Memory B cell (primary cell): ENCODE results near the gene MDFIC.
A peak's percentile ranks its signal among the peaks of the same experiment; 100 is the strongest.
"Not testable (repeated sequence)": the region's sequence is repeated elsewhere in the genome, so short reads cannot be mapped to it uniquely, and the experiment has no call there.

Experiments
- ATAC-seq: fragments of 150-1000 bp; cut with Tn5 transposase; 2 replicates; pipeline ENCODE4 v1.10.0; 2021; ENCODE audit warnings: low read depth, mild to moderate bottlenecking, moderate library complexity
- DNase-seq, 2 donors: peaks; one replicate each; pipeline ENCODE4 v3.0.0; 2022; ENCODE audit warnings: low spot score in 2 of 2
- H3K27ac Mint-ChIP-seq: one replicate; pipeline ENCODE4 v1.8.0; 2022; ENCODE audit warnings: mild to moderate bottlenecking, moderate library complexity, mixed read lengths
- H3K27me3 Mint-ChIP-seq: one replicate; pipeline ENCODE4 v1.8.0; 2022; ENCODE audit warnings: mixed read lengths
- H3K36me3 Mint-ChIP-seq: one replicate; pipeline ENCODE4 v1.8.0; 2022; ENCODE audit warnings: mild to moderate bottlenecking, mixed read lengths
- H3K4me1 Mint-ChIP-seq: one replicate; pipeline ENCODE4 v1.8.0; 2022; ENCODE audit warnings: mixed read lengths
- H3K4me3 Mint-ChIP-seq: one replicate; pipeline ENCODE4 v1.8.0; 2022; ENCODE audit warnings: mild to moderate bottlenecking, moderate library complexity, mixed read lengths
- H3K9me3 Mint-ChIP-seq: one replicate; pipeline ENCODE4 v1.8.0; 2022; ENCODE audit warnings: mixed read lengths

MDFIC gene, protein sequence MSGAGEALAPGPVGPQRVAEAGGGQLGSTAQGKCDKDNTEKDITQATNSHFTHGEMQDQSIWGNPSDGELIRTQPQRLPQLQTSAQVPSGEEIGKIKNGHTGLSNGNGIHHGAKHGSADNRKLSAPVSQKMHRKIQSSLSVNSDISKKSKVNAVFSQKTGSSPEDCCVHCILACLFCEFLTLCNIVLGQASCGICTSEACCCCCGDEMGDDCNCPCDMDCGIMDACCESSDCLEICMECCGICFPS

DNA sequence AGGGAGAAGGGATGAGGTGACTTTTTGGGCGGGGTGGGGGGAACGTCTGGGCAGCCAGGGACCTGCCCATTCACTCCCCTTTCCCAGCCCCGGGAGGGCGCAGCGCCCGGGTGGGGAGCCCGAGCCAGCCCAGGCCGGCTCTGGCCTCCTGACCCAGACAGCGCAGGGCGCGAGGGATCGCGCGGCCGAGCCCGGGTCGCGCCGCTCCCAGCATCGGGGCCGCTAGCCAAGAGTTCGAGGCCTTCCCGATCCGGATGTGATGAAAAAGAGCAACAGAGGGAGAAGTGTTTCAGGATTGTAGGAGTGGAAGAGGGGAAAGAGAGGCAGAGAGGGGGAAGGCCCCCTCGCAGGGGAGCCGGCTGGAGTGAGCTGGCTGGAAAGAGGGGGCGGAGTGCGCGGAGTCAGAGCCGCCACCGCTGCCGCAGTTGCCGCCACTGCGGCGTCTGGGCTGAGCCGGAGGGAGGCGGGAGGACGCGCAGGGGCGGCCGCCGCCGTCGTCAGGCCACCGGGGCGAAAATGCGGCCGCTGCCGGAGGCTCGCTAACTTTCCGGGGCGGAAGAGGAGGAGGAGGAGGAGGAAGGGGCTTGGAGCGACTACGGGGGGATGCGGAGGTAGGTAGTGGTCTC, at the start of gene MDFIC:
TSS of gene MDFIC (plus strand) at position 69 of the 626 bp plus-strand sequence. CDS start 940 bp downstream, outside the sequence.
- H3K4me3 Mint-ChIP-seq, result peak within 1 kb of the TSS; percentile 99
- peaks cover 34% of the 10 kb centered on the region for H3K4me1 Mint-ChIP-seq
- H3K27ac Mint-ChIP-seq, result peak within 1 kb of the TSS; percentile 94
- peak; percentile 32 to 58 for DNase-seq
- no peaks in the 10 kb centered on the region for H3K9me3 Mint-ChIP-seq
- ATAC-seq, result peak; percentile 68
- peaks cover 1% of the 10 kb centered on the region for H3K36me3 Mint-ChIP-seq
- H3K27me3 Mint-ChIP-seq, result no peaks in the 10 kb centered on the region

DNA sequence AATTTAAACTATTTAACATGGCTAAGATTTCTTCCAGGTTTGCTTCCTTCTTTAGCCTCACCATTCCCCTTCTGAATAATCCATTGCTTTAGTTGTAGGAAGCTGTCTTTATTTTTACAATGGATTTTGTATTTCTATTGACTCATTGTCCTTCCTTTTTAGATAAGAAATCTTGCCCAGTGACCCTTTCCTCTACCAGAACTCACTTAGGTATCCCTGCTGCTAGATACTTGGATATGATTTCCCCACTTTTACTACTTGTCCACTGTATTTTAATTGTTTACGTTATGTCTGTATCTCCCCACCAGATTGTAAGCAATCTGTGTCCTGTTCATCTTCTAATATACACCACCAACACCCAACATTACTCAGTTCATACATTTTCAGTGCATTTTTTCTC, 47.7 kb upstream of the MDFIC start:
- H3K36me3 Mint-ChIP-seq, result no peaks in the 10 kb centered on the region
- no peak overlapping the region for H3K4me3 Mint-ChIP-seq
- no peak overlapping the region for H3K27ac Mint-ChIP-seq
- DNase-seq (no peak), ATAC-seq (no peak)
- no peaks in the 10 kb centered on the region for H3K9me3 Mint-ChIP-seq
- no peaks in the 10 kb centered on the region for H3K4me1 Mint-ChIP-seq
- no peaks in the 10 kb centered on the region for H3K27me3 Mint-ChIP-seq

DNA sequence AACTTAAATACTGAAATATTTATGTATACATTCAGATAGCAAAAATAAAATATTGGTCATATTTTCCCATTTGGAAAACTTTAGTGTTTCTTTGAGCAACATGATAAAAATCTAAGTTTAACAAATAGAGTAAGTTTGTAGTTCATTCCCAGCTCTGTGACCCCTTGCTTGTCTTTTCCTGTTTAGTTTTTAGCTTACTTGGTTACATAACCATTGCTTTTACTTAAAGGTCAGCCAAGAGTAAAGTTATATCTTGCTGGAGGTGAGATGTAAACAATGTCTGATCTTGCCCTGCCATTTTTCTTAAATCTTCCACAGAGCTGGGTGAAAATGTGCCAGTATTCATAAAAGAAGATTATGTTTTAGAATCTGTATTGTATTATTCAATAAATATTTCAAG, 46.7 kb upstream of the MDFIC start:
- H3K27ac Mint-ChIP-seq, result no peak overlapping the region
- ATAC-seq, result no peak
- H3K4me1 Mint-ChIP-seq, result no peaks in the 10 kb centered on the region
- H3K27me3 Mint-ChIP-seq, result no peaks in the 10 kb centered on the region
- no peak overlapping the region for H3K4me3 Mint-ChIP-seq
- no peak for DNase-seq
- no peaks in the 10 kb centered on the region for H3K36me3 Mint-ChIP-seq
- H3K9me3 Mint-ChIP-seq, result peaks cover 4% of the 10 kb centered on the region

DNA sequence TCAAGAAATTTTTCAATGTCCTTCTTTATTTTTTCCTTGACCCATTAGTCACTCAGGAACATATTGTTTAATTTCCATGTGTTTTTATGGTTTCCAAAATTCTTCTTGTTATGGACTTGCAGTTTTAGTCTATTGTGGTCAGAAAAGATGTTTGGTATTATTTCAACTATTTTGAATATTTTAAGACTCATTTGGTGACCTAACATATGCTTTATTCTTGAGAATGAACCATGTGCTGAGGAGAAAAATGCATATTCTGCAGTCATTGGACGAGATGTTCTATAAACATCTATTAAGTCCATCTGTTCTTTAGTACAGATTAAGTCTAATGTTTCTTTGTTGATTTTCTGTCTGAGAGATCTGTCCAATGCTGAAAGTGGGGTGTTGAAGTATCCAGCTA, 42.3 kb upstream of the MDFIC start:
- no peak for ATAC-seq
- Mint-ChIP-seq H3K27ac (no peak overlapping the region), H3K4me3 (no peak overlapping the region), H3K36me3 (peaks cover 6% of the 10 kb centered on the region), H3K4me1 (no peaks in the 10 kb centered on the region), H3K27me3 (no peaks in the 10 kb centered on the region), H3K9me3 (peaks cover 11% of the 10 kb centered on the region)
- no peak for DNase-seq

DNA sequence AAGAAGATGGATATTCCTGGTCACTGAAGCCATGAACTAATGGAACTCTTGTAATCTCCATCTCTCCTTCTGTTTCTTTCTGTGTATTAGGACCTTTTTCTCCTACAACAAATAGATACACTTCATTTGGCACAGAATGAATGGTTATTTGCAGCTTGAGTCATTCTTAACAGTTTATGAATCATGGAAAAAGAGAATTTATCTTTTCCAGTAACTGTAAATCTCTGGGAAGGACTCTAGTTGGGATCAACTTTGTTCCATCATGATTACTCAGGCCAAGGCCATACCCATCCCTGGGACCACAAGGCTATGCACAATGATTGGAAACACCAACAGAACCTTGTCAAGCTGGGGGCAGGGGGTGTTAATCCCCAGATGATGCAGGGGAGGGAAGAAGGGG, 36.1 kb upstream of the MDFIC start:
- Mint-ChIP-seq H3K9me3 (peaks cover 6% of the 10 kb centered on the region), H3K27me3 (no peaks in the 10 kb centered on the region), H3K36me3 (peaks cover 5% of the 10 kb centered on the region), H3K27ac (no peak overlapping the region), H3K4me3 (no peak overlapping the region), H3K4me1 (no peaks in the 10 kb centered on the region)
- DNase-seq (no peak), ATAC-seq (no peak)

DNA sequence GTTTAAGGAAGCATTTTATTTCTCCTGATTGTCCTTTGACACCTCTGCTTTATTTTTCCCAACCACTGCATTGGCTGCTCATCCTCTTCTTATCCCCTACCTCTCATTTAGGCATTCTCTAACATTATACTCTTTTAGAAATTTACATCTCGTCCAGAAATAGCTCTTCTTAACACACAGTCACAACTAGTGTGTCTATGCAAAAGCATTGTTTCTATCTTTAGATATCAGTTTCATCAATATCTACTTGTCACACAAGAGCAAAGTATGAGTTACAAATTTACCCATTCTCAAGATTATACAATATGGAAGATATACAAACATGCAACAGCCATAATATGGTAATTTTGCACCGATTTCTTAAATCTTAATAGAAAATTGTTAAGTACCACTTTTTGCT, 35.7 kb upstream of the MDFIC start:
- Mint-ChIP-seq H3K9me3 (peaks cover 3% of the 10 kb centered on the region), H3K27me3 (no peaks in the 10 kb centered on the region), H3K36me3 (peaks cover under 1% of the 10 kb centered on the region), H3K4me1 (no peaks in the 10 kb centered on the region), H3K27ac (no peak overlapping the region), H3K4me3 (no peak overlapping the region)
- DNase-seq (no peak), ATAC-seq (no peak)

DNA sequence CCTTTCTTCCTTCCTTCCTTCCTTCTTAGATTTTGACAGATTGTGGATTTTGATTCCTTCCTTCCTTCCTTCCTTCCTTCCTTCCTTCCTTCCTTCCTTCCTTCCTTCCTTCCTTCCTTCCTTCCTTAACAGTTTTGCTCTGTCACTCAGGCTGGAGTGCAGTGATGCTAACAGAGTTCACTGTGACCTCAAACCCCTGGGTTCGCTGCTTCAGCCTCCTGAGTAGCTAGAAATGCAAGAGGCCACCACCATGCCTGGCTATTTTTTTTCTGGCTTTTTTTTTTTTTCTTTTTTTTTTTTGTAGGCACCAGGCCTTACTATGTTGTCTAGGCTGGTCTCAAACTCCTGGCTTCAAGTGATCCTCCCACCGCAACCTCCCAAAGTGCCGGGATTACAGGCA, 32.8 kb upstream of the MDFIC start:
- H3K36me3 Mint-ChIP-seq, DNase-seq, H3K4me1 Mint-ChIP-seq, H3K9me3 Mint-ChIP-seq, H3K4me3 Mint-ChIP-seq, H3K27me3 Mint-ChIP-seq, ATAC-seq: not testable (repeated sequence)
- peak overlapping the region; percentile 9 for H3K27ac Mint-ChIP-seq

DNA sequence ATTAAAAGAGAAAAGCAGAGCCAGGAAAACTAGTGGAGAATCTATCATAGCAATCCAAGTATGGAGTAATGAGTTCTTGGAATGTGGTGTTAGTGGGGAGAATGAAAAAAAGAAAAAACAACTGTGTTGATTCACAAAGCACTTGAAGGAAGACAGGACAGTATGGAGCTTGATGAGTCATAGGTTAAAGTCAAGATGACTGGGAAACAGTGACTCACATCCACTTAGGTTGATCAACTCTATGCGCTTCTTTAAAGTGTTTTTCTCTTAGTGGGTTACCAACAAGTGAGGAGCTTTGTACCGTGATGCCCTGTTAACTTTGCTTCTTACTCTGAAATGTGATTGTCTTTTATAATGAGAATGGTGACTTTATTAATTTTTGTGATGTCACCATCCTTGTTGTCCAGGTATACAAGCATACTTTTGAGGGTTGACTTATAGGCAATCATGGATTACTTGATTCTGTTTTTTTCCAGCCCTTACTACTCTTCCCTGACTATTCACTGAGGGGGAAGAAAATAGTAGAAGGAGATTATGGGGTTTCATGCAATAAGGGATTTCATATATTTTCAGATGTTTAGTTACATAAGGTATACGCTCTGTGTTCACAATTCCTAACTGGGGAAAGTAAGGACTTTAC, 32.1 kb upstream of the MDFIC start:
- DNase-seq, result no peak
- no peaks in the 10 kb centered on the region for H3K27me3 Mint-ChIP-seq
- no peaks in the 10 kb centered on the region for H3K36me3 Mint-ChIP-seq
- H3K4me1 Mint-ChIP-seq, result no peaks in the 10 kb centered on the region
- no peak overlapping the region for H3K4me3 Mint-ChIP-seq
- no peak overlapping the region for H3K27ac Mint-ChIP-seq
- H3K9me3 Mint-ChIP-seq, result peaks cover 2% of the 10 kb centered on the region
- ATAC-seq, result no peak

DNA sequence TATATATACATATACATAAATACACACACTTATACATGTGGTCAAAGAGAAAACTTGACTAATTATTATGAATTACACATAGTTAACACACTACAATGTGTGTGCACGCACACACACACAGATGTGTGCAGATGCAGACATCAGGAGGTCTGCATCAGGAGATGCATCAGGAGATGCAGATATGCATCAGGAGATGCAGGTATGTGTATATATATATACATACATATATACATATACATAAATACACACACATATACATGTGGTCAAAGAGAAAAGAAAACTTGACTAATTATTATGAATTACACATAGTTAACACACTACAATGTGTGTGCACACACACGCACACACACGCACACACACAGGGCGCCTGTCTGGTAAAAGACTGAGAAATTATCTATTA, 31.3 kb upstream of the MDFIC start:
- Mint-ChIP-seq H3K4me3 (no peak overlapping the region), H3K4me1 (no peaks in the 10 kb centered on the region), H3K27ac (no peak overlapping the region), H3K9me3 (peaks cover 2% of the 10 kb centered on the region), H3K36me3 (no peaks in the 10 kb centered on the region), H3K27me3 (no peaks in the 10 kb centered on the region)
- DNase-seq (no peak), ATAC-seq (no peak)

DNA sequence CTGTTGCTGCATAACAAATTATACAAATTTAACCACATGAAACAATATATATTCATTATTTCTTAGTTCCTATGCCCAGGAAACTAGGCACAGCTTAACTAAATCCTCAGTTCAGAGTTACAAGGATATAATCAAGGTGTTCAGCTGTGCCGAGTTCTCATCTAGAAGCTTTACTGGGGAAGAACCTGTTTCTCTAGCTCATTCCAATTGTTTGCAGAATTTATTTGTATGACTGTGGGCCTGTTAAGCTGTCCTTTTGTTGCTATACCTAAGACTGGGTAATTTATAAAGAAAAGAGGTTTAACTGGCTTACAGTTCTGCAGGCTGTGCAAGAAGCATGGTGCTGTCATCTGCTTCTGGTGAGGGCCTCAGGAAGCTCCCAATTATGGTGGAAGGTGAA, 21.8 kb upstream of the MDFIC start:
- no peak for DNase-seq
- ATAC-seq, result no peak
- no peak overlapping the region for H3K27ac Mint-ChIP-seq
- no peaks in the 10 kb centered on the region for H3K36me3 Mint-ChIP-seq
- H3K4me3 Mint-ChIP-seq, result no peak overlapping the region
- no peaks in the 10 kb centered on the region for H3K27me3 Mint-ChIP-seq
- no peaks in the 10 kb centered on the region for H3K9me3 Mint-ChIP-seq
- H3K4me1 Mint-ChIP-seq, result no peaks in the 10 kb centered on the region

DNA sequence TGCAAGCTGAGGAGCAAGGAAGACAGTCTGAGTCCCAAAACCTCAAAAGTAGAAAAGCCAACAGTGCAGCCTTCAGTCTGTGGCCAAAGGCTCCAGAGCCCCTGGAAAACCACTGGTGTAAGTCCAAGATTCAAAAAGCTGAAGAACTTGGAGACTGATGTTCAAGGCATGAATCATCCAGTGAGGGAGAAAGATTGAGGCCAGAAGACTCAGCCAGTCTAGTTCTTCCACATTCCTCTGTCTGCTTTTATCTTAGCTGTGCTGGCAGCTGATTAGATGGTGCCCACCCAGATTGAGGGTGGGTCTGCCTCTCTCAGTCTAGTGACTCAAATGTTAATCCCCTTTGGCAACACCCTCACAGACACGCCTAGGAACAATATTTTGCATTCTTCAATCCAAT, 20.1 kb upstream of the MDFIC start:
- ATAC-seq, result no peak
- no peaks in the 10 kb centered on the region for H3K9me3 Mint-ChIP-seq
- H3K27ac Mint-ChIP-seq, result no peak overlapping the region
- H3K36me3 Mint-ChIP-seq, result no peaks in the 10 kb centered on the region
- H3K4me1 Mint-ChIP-seq, result no peaks in the 10 kb centered on the region
- H3K4me3 Mint-ChIP-seq, result no peak overlapping the region
- no peak for DNase-seq
- no peaks in the 10 kb centered on the region for H3K27me3 Mint-ChIP-seq

DNA sequence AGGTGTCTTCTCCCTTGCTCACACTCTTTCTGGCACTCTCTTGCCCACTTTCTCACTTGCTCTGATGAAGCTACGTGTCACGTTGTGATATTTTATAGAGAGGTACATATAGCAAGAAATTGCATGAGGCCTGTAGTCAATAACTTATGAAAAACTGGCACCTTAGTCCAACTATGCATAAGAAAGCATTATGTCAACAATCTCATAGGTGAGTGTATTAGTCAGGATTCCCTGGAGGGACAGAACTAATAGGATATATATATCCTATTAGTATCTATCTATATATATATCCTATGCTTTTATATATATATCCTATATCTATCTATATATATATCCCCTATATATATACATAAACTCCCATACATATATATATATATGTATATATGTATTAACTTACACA, 18.8 kb upstream of the MDFIC start:
- H3K4me3 Mint-ChIP-seq, result no peak overlapping the region
- H3K9me3 Mint-ChIP-seq, result no peaks in the 10 kb centered on the region
- DNase-seq (no peak), ATAC-seq (no peak)
- H3K36me3 Mint-ChIP-seq, result no peaks in the 10 kb centered on the region
- no peaks in the 10 kb centered on the region for H3K27me3 Mint-ChIP-seq
- no peak overlapping the region for H3K27ac Mint-ChIP-seq
- no peaks in the 10 kb centered on the region for H3K4me1 Mint-ChIP-seq

DNA sequence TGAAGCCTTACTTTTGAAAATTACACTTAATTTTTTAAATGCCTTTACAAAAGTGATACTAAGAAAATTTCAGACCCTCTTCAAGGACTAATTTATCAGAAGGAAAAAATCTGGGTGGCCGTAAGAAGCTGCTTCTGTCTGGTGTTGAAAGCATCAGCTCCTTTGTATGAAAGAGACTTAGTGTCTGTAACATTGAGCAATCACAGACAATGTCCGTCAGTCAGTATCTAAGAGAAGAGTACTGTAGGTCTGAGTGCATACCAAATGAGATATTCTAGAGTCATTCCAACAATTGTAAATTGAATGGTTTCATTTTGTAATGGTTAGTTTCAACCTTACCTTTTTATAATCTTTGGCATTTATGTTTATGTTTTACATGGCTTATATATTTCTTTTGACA, 11.1 kb upstream of the MDFIC start:
- Mint-ChIP-seq H3K27me3 (no peaks in the 10 kb centered on the region), H3K27ac (no peak overlapping the region), H3K36me3 (no peaks in the 10 kb centered on the region), H3K4me3 (no peak overlapping the region), H3K4me1 (peaks cover under 1% of the 10 kb centered on the region), H3K9me3 (peaks cover 5% of the 10 kb centered on the region)
- no peak for DNase-seq
- no peak for ATAC-seq

DNA sequence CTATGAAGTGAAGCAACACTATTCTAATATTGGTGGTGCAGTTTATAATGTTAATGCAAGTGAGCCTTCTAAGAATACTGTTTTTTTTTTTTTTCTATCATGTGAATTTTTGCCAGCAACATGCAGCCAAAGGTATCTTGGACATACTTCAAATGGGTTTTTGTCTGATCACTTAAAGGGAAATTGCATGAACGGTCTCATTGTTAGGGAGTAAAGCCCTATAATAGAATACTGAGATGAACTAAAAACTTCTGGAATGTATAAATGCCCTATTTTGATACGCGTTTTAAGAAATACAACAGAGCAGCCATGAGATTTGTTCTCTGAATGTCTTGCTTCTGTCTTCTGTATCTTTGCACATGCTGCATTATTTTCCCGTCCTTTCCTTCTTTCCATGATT, 10.5 kb upstream of the MDFIC start:
- Mint-ChIP-seq H3K4me1 (peaks cover 5% of the 10 kb centered on the region), H3K27me3 (no peaks in the 10 kb centered on the region), H3K4me3 (no peak overlapping the region), H3K9me3 (peaks cover 5% of the 10 kb centered on the region), H3K36me3 (no peaks in the 10 kb centered on the region), H3K27ac (no peak overlapping the region)
- no peak for DNase-seq
- no peak for ATAC-seq
